Testis (tissue), 3 donors: Measurements from ENCODE around the gene KLF6. TPM values are rescaled to one million over a fixed set of nuclear protein-coding genes. Genes with fewer than 3 reads are reported as not detected.

Experiments used
- DNase-seq: peaks from one replicate; pipeline ENCODE4 v3.0.0-alpha.2; 2019
- H3K27ac ChIP-seq, 2 donors: fragments of 200-600 bp; sonication (generic); one replicate each; pipeline ENCODE4 v1.5.1; 2019
- H3K27me3 ChIP-seq: fragments of 200-600 bp; sonication (generic); one replicate; pipeline ENCODE4 v1.5.1; 2019
- H3K36me3 ChIP-seq: fragments of 200-600 bp; sonication (generic); one replicate; pipeline ENCODE4 v1.5.1; 2017; ENCODE audit warnings: low read depth; ENCODE audit errors: missing control alignments
- H3K4me1 ChIP-seq: fragments of 200-600 bp; sonication (generic); one replicate; pipeline ENCODE4 v1.5.1; 2019
- H3K4me3 ChIP-seq, 2 donors: fragments of 200-600 bp; sonication (generic); one replicate each; pipeline ENCODE4 v1.5.1; 2017 to 2019
- H3K9me3 ChIP-seq: fragments of 200-600 bp; sonication (generic); one replicate; pipeline ENCODE4 v1.5.1; 2017
- POLR2A ChIP-seq: fragments of 450-650 bp; IDR thresholded peaks from one replicate; pipeline ENCODE4 v1.6.1; 2017; ENCODE audit warnings: antibody characterized with exemption, mild to moderate bottlenecking, moderate library complexity
- WGBS, 2 donors: methylation state at CpG; one replicate each; pipeline ENCODE4 v1.1.5; 2018; 5-methylcytosine and 5-hydroxymethylcytosine counted together
- intact Hi-C: fragments of 100-400 bp; cut with DNase I; formaldehyde crosslinking; loops from one replicate; pipeline ENCODE4 v1.15.1; 2023; ENCODE audit warnings: low total_unique reads
- polyA plus RNA-seq: library from polyadenylated mRNA; stranded (reverse); fragments of 350-450 nt; fragmentation: Illumina TruSeq; extraction: RNeasy Lipid Tissue Mini Kit (QIAGEN cat#74804); gene quantifications from one replicate; pipeline ENCODE4 v1.2.3, GENCODE V29; 2014; ENCODE audit warnings: low read depth, low replicate concordance; ENCODE audit not compliant: insufficient read depth
- total RNA-seq, 2 donors: library from RNA; depleted of rRNA; stranded (reverse); fragments of >200 nt; gene quantifications; one replicate each; pipeline ENCODE4 v1.2.3, GENCODE V29; 2016
- TF ChIP-seq, protein P1 (sequence below), 3 experiments: fragments of 450-650 bp in 2 of 3; fragments of 200-600 bp in 1 of 3; sonication (generic) in 1 of 3; IDR thresholded peaks; one replicate each; pipeline ENCODE4 v1.5.1; 2016 to 2019; ENCODE audit warnings: antibody characterized with exemption in 3 of 3, mild to moderate bottlenecking in 2 of 3, moderate library complexity in 1 of 3

The KLF6 gene
- total and polyA plus RNA-seq, 3 donors from 2014 or later = 30.8 to 41.5 (median 35.7) TPM

GRCh38 chr10:3750854-3751253, 34.2 kb downstream of the KLF6 start:
- intact Hi-C loops = no loop called here
- WGBS, 2 donors = 82 to 86% methylated on average over 8 of the region's 8 CpGs
- Histone ChIP-seq H3K27ac (peak overlapping the region in 1 of 2 donors; percentile 84), H3K4me1 (peaks cover 46% of the 10 kb centered on the region), H3K9me3 (no peaks in the 10 kb centered on the region), H3K36me3 (no peaks in the 10 kb centered on the region), H3K4me3 (no peak overlapping the region), H3K27me3 (no peaks in the 10 kb centered on the region)
- TF ChIP-seq, protein P1, sequence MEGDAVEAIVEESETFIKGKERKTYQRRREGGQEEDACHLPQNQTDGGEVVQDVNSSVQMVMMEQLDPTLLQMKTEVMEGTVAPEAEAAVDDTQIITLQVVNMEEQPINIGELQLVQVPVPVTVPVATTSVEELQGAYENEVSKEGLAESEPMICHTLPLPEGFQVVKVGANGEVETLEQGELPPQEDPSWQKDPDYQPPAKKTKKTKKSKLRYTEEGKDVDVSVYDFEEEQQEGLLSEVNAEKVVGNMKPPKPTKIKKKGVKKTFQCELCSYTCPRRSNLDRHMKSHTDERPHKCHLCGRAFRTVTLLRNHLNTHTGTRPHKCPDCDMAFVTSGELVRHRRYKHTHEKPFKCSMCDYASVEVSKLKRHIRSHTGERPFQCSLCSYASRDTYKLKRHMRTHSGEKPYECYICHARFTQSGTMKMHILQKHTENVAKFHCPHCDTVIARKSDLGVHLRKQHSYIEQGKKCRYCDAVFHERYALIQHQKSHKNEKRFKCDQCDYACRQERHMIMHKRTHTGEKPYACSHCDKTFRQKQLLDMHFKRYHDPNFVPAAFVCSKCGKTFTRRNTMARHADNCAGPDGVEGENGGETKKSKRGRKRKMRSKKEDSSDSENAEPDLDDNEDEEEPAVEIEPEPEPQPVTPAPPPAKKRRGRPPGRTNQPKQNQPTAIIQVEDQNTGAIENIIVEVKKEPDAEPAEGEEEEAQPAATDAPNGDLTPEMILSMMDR (IDR thresholded peaks at IDR 0.05) = no peak
- TF ChIP-seq POLR2A = no peak
- DNase-seq = no peak

DNA sequence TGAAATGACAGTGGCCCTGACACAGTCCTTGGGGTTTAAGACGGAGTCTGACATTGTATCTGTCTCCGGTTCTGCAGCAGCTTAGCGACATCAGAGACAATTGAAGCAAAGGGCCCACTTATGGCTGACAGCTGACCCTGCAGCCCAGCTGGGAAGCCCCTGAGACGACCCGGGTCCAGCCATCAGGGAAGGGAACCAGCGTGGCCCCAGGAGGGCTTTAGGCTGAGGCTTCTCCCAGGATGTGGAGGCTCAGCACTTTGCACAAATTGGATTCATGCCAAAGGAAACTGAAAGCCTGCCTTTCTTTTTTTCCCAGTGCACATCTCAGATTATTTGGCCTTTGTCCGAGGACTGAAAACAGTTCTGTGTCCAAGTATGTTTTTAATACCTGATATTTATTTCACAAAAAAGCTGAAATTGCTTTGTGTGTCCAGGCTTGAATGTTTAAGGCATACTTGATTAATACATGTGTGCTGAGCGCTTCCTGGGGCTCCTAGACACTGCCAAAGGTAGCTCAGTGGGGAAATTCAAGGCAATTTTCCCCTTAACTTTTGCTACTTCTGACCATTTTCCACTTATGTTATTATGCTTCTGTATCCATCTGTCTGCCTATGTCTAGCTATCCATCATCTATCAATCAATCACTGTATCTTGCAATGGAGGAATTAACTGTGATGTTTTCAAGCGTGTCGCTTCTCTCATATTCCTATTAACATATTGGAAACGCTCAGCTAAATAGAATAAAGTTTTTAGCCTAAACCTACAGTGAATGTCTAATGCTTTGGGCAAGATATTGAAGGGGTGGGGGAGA, 34.8 kb downstream of the KLF6 start:
- intact Hi-C loops = no loop called here
- H3K4me3 ChIP-seq = no peak overlapping the region
- H3K4me1 ChIP-seq = peaks cover 40% of the 10 kb centered on the region

GRCh38 chr10:3749600-3749999, 35.4 kb downstream of the KLF6 start:
- Histone ChIP-seq H3K27me3 (no peaks in the 10 kb centered on the region), H3K4me3 (no peak overlapping the region), H3K4me1 (peaks cover 33% of the 10 kb centered on the region), H3K9me3 (no peaks in the 10 kb centered on the region), H3K36me3 (no peaks in the 10 kb centered on the region), H3K27ac (peak overlapping the region; percentile 53 to 84)
- 16 to 39% methylated on average over 9 of the region's 9 CpGs for WGBS, 2 donors
- intact Hi-C loops = no loop called here
- peak; percentile 70 for DNase-seq
- TF ChIP-seq, protein P1 (IDR thresholded peaks at IDR 0.05) = no peak
- no peak for TF ChIP-seq POLR2A

More for the DNA sequence above, 34.8 kb downstream of the KLF6 start:
- TF ChIP-seq POLR2A = no peak
- TF ChIP-seq, protein P1 (IDR thresholded peaks at IDR 0.05) = no peak
- Histone ChIP-seq H3K27me3 (no peaks in the 10 kb centered on the region), H3K27ac (peak overlapping the region; percentile 53 to 84), H3K9me3 (no peaks in the 10 kb centered on the region), H3K36me3 (no peaks in the 10 kb centered on the region)
- WGBS, 2 donors = 43 to 58% methylated on average over 11 of the region's 11 CpGs
- DNase-seq = no peak

DNA sequence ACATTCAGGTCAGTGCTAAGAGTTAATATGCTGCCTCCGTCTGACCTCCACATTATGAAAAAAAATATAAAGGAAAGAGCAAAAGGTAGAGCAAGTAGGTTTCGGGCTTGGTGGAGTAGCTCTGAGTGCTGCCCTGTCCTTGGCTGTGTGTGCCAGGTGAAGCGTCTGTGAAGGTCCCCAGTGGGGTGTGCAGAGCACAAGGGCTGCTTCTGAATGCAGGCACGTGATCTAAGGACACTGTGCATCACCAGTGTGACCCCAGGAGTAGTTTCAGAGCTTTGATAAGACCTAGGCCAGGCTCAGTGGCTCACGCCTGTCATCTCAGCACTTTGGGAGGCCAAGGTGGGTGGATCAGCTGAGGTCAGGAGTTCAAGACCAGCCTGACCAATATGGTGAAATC, 36.0 kb downstream of the KLF6 start:
- DNase-seq = no peak
- intact Hi-C loops = no loop called here
- Histone ChIP-seq H3K9me3 (no peaks in the 10 kb centered on the region), H3K36me3 (no peaks in the 10 kb centered on the region), H3K27me3 (no peaks in the 10 kb centered on the region), H3K27ac (peak overlapping the region; percentile 53 to 84), H3K4me3 (no peak overlapping the region), H3K4me1 (peaks cover 32% of the 10 kb centered on the region)
- 47 to 68% methylated on average over 5 of the region's 5 CpGs for WGBS, 2 donors
- TF ChIP-seq POLR2A = no peak
- TF ChIP-seq, protein P1 (IDR thresholded peaks at IDR 0.05) = no peak

DNA sequence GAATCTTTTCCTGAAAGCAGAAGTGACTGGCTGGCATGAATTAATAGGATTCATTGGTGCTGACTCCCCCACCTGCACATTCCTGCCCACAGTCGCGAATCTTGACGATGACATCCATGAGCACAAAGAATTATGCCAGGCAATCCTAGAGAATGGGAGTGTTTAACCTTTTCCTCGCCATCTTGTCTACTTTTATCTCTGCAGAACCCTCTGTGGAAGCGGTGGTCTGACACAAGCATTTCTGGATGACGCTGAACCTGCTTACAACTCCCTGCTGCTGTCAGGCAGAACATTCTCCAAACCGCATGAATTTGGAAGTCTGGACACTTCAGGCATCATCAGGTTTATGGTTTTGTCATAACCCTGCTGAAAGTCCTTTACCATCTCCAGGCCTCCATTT, 36.5 kb downstream of the KLF6 start:
- Histone ChIP-seq H3K27me3 (no peaks in the 10 kb centered on the region), H3K9me3 (no peaks in the 10 kb centered on the region), H3K4me3 (no peak overlapping the region), H3K27ac (peak overlapping the region; percentile 53 to 84), H3K36me3 (no peaks in the 10 kb centered on the region), H3K4me1 (peaks cover 32% of the 10 kb centered on the region)
- TF ChIP-seq, protein P1 (IDR thresholded peaks at IDR 0.05) = no peak
- no peak for TF ChIP-seq POLR2A
- intact Hi-C loops = no loop called here
- 50 to 57% methylated on average over 7 of the region's 7 CpGs for WGBS, 2 donors
- DNase-seq = no peak
